Parathyroid adenoma (tissue), 2 donors: ENCODE results near the gene PNCK.

ENCODE experiments used
- H2AFZ ChIP-seq: fragments of 300-600 bp; sonication (generic); one replicate; pipeline ENCODE4 v1.7.0; 2017; ENCODE audit warnings: antibody characterized with exemption, mild to moderate bottlenecking
- H3K27ac ChIP-seq: fragments of 300-600 bp; sonication (generic); one replicate; pipeline ENCODE4 v1.7.0; 2017
- H3K27me3 ChIP-seq: fragments of 300-600 bp; sonication (generic); one replicate; pipeline ENCODE4 v1.7.0; 2017; ENCODE audit warnings: low read length; ENCODE audit not compliant: control insufficient read depth, insufficient read depth
- H3K36me3 ChIP-seq: fragments of 300-600 bp; sonication (generic); one replicate; pipeline ENCODE4 v1.7.0; 2017; ENCODE audit warnings: low read length; ENCODE audit not compliant: control insufficient read depth, insufficient read depth
- H3K4me1 ChIP-seq: fragments of 300-600 bp; sonication (generic); one replicate; pipeline ENCODE4 v1.7.0; 2017; ENCODE audit warnings: control low read depth
- H3K4me2 ChIP-seq: fragments of 300-600 bp; sonication (generic); one replicate; pipeline ENCODE4 v1.7.0; 2017; ENCODE audit warnings: low read length
- H3K4me3 ChIP-seq: fragments of 300-600 bp; sonication (generic); one replicate; pipeline ENCODE4 v1.7.0; 2017; ENCODE audit warnings: low read depth, low read length
- H3K79me2 ChIP-seq: fragments of 300-600 bp; sonication (generic); one replicate; pipeline ENCODE4 v1.7.0; 2017; ENCODE audit warnings: control low read depth
- H3K9ac ChIP-seq: fragments of 300-600 bp; sonication (generic); one replicate; pipeline ENCODE4 v1.7.0; 2017; ENCODE audit warnings: mild to moderate bottlenecking
- H3K9me3 ChIP-seq: fragments of 300-600 bp; sonication (generic); one replicate; pipeline ENCODE4 v1.7.0; 2017; ENCODE audit warnings: low read length; ENCODE audit not compliant: control insufficient read depth
- TF ChIP-seq, protein P1 (sequence below): fragments of 300-600 bp; sonication (generic); IDR thresholded peaks from one replicate; pipeline ENCODE4 v1.7.0; 2017; ENCODE audit warnings: antibody characterized with exemption, mild to moderate bottlenecking
- donor health status: primary hyperparathyroidism.

PNCK gene

DNA sequence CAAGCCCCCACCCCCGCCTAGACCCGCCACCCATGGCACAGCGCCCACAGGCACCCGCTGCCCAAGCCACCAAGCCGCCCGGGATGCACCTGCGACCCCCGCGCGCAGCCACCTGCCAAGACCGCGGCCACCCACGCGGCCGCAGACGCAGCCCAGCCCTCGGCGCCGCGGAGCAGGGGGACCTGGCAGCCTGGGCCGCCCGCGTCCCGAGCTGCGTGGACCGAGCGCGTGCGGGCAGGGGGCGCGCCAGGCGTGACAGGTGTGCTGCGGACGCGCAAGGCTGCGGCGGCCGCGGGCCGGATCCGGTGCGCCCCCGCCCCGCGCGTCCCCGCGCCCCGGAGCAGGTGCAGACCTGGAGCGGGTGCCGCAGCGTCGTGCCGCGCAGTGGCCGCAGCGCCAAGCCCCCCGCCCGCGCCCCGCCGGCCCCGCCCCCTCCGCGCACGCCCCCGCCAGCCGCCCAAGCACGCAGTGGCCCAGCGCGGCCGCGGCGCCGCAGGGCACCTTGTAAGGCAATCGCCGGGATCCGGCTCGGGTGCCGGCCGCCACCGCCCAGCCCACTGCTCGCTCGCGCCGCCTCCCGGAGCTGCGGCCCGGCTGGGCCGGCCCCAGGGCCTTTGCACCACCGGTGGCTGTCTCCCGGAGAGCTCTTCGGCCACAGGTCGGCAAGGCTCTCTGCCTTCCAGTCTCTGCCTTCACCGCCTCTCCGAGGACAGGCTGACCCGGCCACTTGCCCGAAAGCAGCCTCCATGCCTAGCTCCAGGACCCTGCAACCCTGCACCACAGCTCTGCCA lies at the start of gene PNCK:
PNCK (minus strand) TSS at position 386 of the 791 bp plus-strand sequence. CDS start 737 bp downstream, outside the sequence.
- no peaks in the 10 kb centered on the region for H3K27me3 ChIP-seq
- no peak within 1 kb of the TSS for H2AFZ ChIP-seq
- no peaks in the 10 kb centered on the region for H3K36me3 ChIP-seq
- no peaks in the 10 kb centered on the region for H3K4me1 ChIP-seq
- H3K4me3 ChIP-seq, result no peak within 1 kb of the TSS
- no peak within 1 kb of the TSS for H3K9ac ChIP-seq
- TF ChIP-seq, protein P1, sequence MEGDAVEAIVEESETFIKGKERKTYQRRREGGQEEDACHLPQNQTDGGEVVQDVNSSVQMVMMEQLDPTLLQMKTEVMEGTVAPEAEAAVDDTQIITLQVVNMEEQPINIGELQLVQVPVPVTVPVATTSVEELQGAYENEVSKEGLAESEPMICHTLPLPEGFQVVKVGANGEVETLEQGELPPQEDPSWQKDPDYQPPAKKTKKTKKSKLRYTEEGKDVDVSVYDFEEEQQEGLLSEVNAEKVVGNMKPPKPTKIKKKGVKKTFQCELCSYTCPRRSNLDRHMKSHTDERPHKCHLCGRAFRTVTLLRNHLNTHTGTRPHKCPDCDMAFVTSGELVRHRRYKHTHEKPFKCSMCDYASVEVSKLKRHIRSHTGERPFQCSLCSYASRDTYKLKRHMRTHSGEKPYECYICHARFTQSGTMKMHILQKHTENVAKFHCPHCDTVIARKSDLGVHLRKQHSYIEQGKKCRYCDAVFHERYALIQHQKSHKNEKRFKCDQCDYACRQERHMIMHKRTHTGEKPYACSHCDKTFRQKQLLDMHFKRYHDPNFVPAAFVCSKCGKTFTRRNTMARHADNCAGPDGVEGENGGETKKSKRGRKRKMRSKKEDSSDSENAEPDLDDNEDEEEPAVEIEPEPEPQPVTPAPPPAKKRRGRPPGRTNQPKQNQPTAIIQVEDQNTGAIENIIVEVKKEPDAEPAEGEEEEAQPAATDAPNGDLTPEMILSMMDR, result no peak
- H3K27ac ChIP-seq, result no peak within 1 kb of the TSS
- H3K9me3 ChIP-seq, result no peaks in the 10 kb centered on the region
- H3K79me2 ChIP-seq, result no peaks in the 10 kb centered on the region
- no peak within 1 kb of the TSS for H3K4me2 ChIP-seq

GRCh38 chrX:153722704-153723350 lies 49.2 kb upstream of the PNCK start:
- no peak overlapping the region for H3K9ac ChIP-seq
- peak overlapping the region; percentile 69 for H3K4me3 ChIP-seq
- H3K4me1 ChIP-seq, result peaks cover 10% of the 10 kb centered on the region
- no peaks in the 10 kb centered on the region for H3K9me3 ChIP-seq
- no peak overlapping the region for H2AFZ ChIP-seq
- peak overlapping the region; percentile 66 for H3K27ac ChIP-seq
- TF ChIP-seq, protein P1, result no peak
- H3K27me3 ChIP-seq, result no peaks in the 10 kb centered on the region
- no peaks in the 10 kb centered on the region for H3K36me3 ChIP-seq
- peak overlapping the region; percentile 82 for H3K4me2 ChIP-seq
- peaks cover 11% of the 10 kb centered on the region for H3K79me2 ChIP-seq

DNA sequence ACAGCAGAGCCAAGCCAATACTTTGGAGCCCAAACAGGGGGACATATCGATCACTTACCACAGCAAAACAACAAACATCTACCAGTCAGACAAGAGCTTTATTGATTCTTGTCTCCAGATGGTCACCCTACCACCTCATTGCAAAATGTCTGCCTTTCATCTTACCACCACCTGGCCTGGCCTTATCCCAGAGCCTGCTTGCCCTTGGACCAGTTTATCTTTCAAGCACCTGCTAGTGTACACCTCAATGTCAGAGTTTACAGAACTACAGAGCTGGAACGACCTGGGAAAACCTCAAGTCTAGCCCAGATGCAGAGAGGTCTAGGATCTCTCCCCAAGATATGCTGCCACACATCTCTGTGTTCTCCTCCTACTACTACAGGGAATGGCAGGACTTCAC lies 46.1 kb upstream of the PNCK start:
- no peak overlapping the region for H3K9ac ChIP-seq
- peaks cover 11% of the 10 kb centered on the region for H3K79me2 ChIP-seq
- no peaks in the 10 kb centered on the region for H3K9me3 ChIP-seq

GRCh38 chrX:153719238-153719637 lies 45.6 kb upstream of the PNCK start:
- H3K4me3 ChIP-seq, result no peak overlapping the region
- H3K4me2 ChIP-seq, result no peak overlapping the region
- no peak overlapping the region for H3K27ac ChIP-seq
- peaks cover 11% of the 10 kb centered on the region for H3K79me2 ChIP-seq
- H3K9me3 ChIP-seq, result no peaks in the 10 kb centered on the region
- TF ChIP-seq, protein P1, result no peak
- no peaks in the 10 kb centered on the region for H3K27me3 ChIP-seq
- H3K9ac ChIP-seq, result no peak overlapping the region
- H2AFZ ChIP-seq, result no peak overlapping the region
- H3K4me1 ChIP-seq, result peaks cover 2% of the 10 kb centered on the region
- no peaks in the 10 kb centered on the region for H3K36me3 ChIP-seq

More for the DNA sequence above, 46.1 kb upstream of the PNCK start:
- TF ChIP-seq, protein P1, result no peak
- no peak overlapping the region for H3K4me2 ChIP-seq
- no peaks in the 10 kb centered on the region for H3K36me3 ChIP-seq
- no peak overlapping the region for H2AFZ ChIP-seq
- H3K27me3 ChIP-seq, result no peaks in the 10 kb centered on the region
- peaks cover 2% of the 10 kb centered on the region for H3K4me1 ChIP-seq
- H3K4me3 ChIP-seq, result no peak overlapping the region
- H3K27ac ChIP-seq, result no peak overlapping the region
